ENCODE results near the gene TRIM8.

TRIM8 gene

GRCh38 chr10:102705531-102705930, 61.3 kb downstream of the TRIM8 start:
- DNase-seq = no peak

Measured in activated CD4-positive, CD25-positive, alpha-beta regulatory T cell (primary cell).